ENCODE results near the gene TTC34. TPM values are rescaled to one million over a fixed set of nuclear protein-coding genes. Genes with fewer than 3 reads are reported as not detected.
"Not testable (repeated sequence)": the region's sequence is repeated elsewhere in the genome, so short reads cannot be mapped to it uniquely, and the experiment has no call there.

The TTC34 gene
- polyA plus RNA-seq, 3 donors, result 0.03 to 1.00 TPM; not detected in 1

DNA sequence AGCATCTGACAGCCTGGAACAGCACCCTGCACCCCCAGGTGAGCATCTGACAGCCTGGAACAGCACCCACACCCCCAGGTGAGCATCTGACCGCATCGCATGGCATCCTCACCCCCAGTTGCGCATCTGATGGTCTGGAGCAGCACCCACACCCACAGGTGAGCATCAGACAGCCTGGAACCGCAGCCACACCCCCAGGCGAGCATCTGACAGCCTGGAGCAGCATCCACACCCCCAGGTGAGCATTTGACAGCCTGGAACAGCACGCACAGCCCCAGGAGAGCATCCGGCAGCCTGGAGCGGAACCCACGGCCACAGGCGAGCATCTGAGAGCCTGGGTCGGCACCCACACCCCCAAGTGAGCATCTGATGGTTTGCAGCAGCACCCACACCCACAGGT, 118.6 kb downstream of the TTC34 start:
- H3K36me3 Mint-ChIP-seq; H3K27me3 ChIP-seq (ENCODE audit: control insufficient read depth in 2 of 2, insufficient read depth in 2 of 2, low read length in 2 of 2); H3K4me1 Mint-ChIP-seq; H3K9me3 ChIP-seq (replicated peaks in 1 of 2; ENCODE audit: control insufficient read depth in 1 of 2, insufficient read depth in 1 of 2, low read length in 2 of 2); DNase-seq; H3K4me3 Mint-ChIP-seq; H3K36me3 ChIP-seq (replicated peaks in 1 of 2; ENCODE audit: control insufficient read depth in 1 of 2, insufficient read depth in 2 of 2, low read length in 2 of 2); H3K4me1 ChIP-seq (ENCODE audit: control insufficient read depth in 1 of 2, insufficient read depth in 2 of 2, low read length in 2 of 2); intact Hi-C loops (cut with micrococcal nuclease); H3K4me3 ChIP-seq (replicated peaks in 1 of 3; ENCODE audit: low read depth in 2 of 3, low read length in 3 of 3); H3K4me2 ChIP-seq (replicated peaks; ENCODE audit: extremely low read depth, low read length, poor library complexity, severe bottlenecking); H4K20me1 ChIP-seq (ENCODE audit: insufficient read depth, low read length); H2AFZ ChIP-seq (ENCODE audit: insufficient read depth, low read depth, low read length, poor library complexity, severe bottlenecking); H3K27me3 Mint-ChIP-seq (ENCODE audit: low read depth in 3 of 3); H3K27ac ChIP-seq (ENCODE audit: low read depth in 1 of 2, low read length in 2 of 2); H3K9ac ChIP-seq (ENCODE audit: insufficient read depth, low read length, poor library complexity, severe bottlenecking); H3K27ac Mint-ChIP-seq; H3K9me3 Mint-ChIP-seq; H3K79me2 ChIP-seq (ENCODE audit: insufficient read depth, low read length): not testable (repeated sequence)
- no CpG with 5 or more reads among the region's 11 CpGs for WGBS (ENCODE audit: insufficient coverage)

DNA sequence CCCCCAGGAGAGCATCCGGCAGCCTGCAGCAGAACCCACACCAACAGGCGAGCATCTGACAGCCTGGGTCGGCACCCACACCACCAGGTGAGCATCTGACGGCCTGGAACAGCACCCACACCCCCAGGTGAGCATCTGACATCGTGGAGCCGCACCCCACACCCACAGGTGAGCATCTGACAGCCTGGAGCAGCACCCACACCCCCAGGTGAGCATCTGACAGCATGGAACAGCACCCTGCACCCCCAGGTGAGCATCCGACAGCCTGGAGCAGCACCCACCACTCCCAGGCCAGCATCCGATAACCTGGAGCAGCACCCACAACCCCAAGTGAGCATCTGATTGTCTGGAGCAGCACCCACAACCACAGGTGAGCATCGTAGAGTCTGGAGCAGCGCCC, 124.8 kb downstream of the TTC34 start:
- H3K36me3 ChIP-seq (replicated peaks in 1 of 2; ENCODE audit: control insufficient read depth in 1 of 2, insufficient read depth in 2 of 2, low read length in 2 of 2); H3K4me1 ChIP-seq (ENCODE audit: control insufficient read depth in 1 of 2, insufficient read depth in 2 of 2, low read length in 2 of 2); H3K4me3 ChIP-seq (replicated peaks in 1 of 3; ENCODE audit: low read depth in 2 of 3, low read length in 3 of 3); intact Hi-C loops (cut with micrococcal nuclease); H3K27ac Mint-ChIP-seq; H3K4me2 ChIP-seq (replicated peaks; ENCODE audit: extremely low read depth, low read length, poor library complexity, severe bottlenecking); H4K20me1 ChIP-seq (ENCODE audit: insufficient read depth, low read length); H3K9me3 ChIP-seq (replicated peaks in 1 of 2; ENCODE audit: control insufficient read depth in 1 of 2, insufficient read depth in 1 of 2, low read length in 2 of 2); H3K4me3 Mint-ChIP-seq; H3K9me3 Mint-ChIP-seq; H3K27ac ChIP-seq (ENCODE audit: low read depth in 1 of 2, low read length in 2 of 2); H3K36me3 Mint-ChIP-seq; H3K27me3 Mint-ChIP-seq (ENCODE audit: low read depth in 3 of 3); H3K27me3 ChIP-seq (ENCODE audit: control insufficient read depth in 2 of 2, insufficient read depth in 2 of 2, low read length in 2 of 2); DNase-seq; H3K9ac ChIP-seq (ENCODE audit: insufficient read depth, low read length, poor library complexity, severe bottlenecking); H2AFZ ChIP-seq (ENCODE audit: insufficient read depth, low read depth, low read length, poor library complexity, severe bottlenecking); H3K4me1 Mint-ChIP-seq; H3K79me2 ChIP-seq (ENCODE audit: insufficient read depth, low read length): not testable (repeated sequence)
- WGBS (ENCODE audit: insufficient coverage), result no CpG with 5 or more reads among the region's 10 CpGs

DNA sequence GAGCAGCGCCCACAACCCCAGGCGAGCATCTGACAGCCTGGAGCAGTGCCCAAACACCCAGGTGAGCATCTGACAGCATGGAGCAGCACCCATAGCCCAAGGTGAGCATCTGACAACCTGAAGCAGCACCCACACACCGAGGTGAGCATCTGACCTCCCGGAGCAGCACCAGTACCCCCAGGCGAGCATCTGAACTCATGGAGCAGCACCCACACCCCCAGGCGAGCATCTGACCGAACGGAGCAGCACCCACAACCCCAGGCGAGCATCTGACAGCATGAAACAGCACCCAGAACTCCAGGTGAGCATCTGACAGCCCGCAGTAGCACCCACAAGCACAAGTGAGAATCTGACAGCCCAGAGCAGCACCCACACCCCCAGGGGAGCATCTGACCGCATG, 129.8 kb downstream of the TTC34 start:
- WGBS (ENCODE audit: insufficient coverage), result 45% methylated on average over 2 of the region's 11 CpGs
- H3K4me1 Mint-ChIP-seq; H3K79me2 ChIP-seq (ENCODE audit: insufficient read depth, low read length); H3K27ac Mint-ChIP-seq; H2AFZ ChIP-seq (ENCODE audit: insufficient read depth, low read depth, low read length, poor library complexity, severe bottlenecking); H4K20me1 ChIP-seq (ENCODE audit: insufficient read depth, low read length); intact Hi-C loops (cut with micrococcal nuclease); H3K4me1 ChIP-seq (ENCODE audit: control insufficient read depth in 1 of 2, insufficient read depth in 2 of 2, low read length in 2 of 2); H3K4me2 ChIP-seq (replicated peaks; ENCODE audit: extremely low read depth, low read length, poor library complexity, severe bottlenecking); H3K36me3 Mint-ChIP-seq; H3K9me3 ChIP-seq (replicated peaks in 1 of 2; ENCODE audit: control insufficient read depth in 1 of 2, insufficient read depth in 1 of 2, low read length in 2 of 2); H3K27me3 Mint-ChIP-seq (ENCODE audit: low read depth in 3 of 3); H3K27me3 ChIP-seq (ENCODE audit: control insufficient read depth in 2 of 2, insufficient read depth in 2 of 2, low read length in 2 of 2); DNase-seq; H3K9ac ChIP-seq (ENCODE audit: insufficient read depth, low read length, poor library complexity, severe bottlenecking); H3K9me3 Mint-ChIP-seq; H3K36me3 ChIP-seq (replicated peaks in 1 of 2; ENCODE audit: control insufficient read depth in 1 of 2, insufficient read depth in 2 of 2, low read length in 2 of 2); H3K4me3 ChIP-seq (replicated peaks in 1 of 3; ENCODE audit: low read depth in 2 of 3, low read length in 3 of 3); H3K27ac ChIP-seq (ENCODE audit: low read depth in 1 of 2, low read length in 2 of 2); H3K4me3 Mint-ChIP-seq: not testable (repeated sequence)

DNA sequence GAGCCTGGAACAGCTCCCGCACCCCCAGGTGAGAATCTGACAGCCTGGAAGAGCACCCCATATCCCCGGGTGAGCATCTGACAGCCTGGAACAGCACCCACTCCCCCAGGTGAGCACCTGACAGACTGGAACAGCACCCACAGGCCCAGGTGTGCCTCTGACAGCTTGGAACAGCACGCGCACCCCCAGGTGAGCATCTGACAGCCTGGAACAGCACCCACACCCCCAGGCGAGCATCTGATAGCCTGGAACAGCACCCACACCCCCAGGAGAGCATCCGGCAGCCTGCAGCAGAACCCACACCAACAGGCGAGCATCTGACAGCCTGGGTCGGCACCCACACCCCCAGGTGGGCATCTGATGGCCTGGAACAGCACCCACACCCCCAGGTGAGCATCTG, 141.7 kb downstream of the TTC34 start:
- H2AFZ ChIP-seq (ENCODE audit: insufficient read depth, low read depth, low read length, poor library complexity, severe bottlenecking); H3K36me3 ChIP-seq (replicated peaks in 1 of 2; ENCODE audit: control insufficient read depth in 1 of 2, insufficient read depth in 2 of 2, low read length in 2 of 2); H3K4me1 Mint-ChIP-seq; H3K27me3 ChIP-seq (ENCODE audit: control insufficient read depth in 2 of 2, insufficient read depth in 2 of 2, low read length in 2 of 2); H3K9ac ChIP-seq (ENCODE audit: insufficient read depth, low read length, poor library complexity, severe bottlenecking); H3K36me3 Mint-ChIP-seq; H3K27ac ChIP-seq (ENCODE audit: low read depth in 1 of 2, low read length in 2 of 2); H3K4me1 ChIP-seq (ENCODE audit: control insufficient read depth in 1 of 2, insufficient read depth in 2 of 2, low read length in 2 of 2); H3K27ac Mint-ChIP-seq; DNase-seq; H3K4me2 ChIP-seq (replicated peaks; ENCODE audit: extremely low read depth, low read length, poor library complexity, severe bottlenecking); H3K4me3 ChIP-seq (replicated peaks in 1 of 3; ENCODE audit: low read depth in 2 of 3, low read length in 3 of 3); H3K27me3 Mint-ChIP-seq (ENCODE audit: low read depth in 3 of 3); intact Hi-C loops (cut with micrococcal nuclease); H3K79me2 ChIP-seq (ENCODE audit: insufficient read depth, low read length); H4K20me1 ChIP-seq (ENCODE audit: insufficient read depth, low read length); H3K4me3 Mint-ChIP-seq; H3K9me3 ChIP-seq (replicated peaks in 1 of 2; ENCODE audit: control insufficient read depth in 1 of 2, insufficient read depth in 1 of 2, low read length in 2 of 2): not testable (repeated sequence)
- WGBS (ENCODE audit: insufficient coverage), result 51% methylated on average over 2 of the region's 8 CpGs
- H3K9me3 Mint-ChIP-seq, result peaks cover 0 to 10% (median 0%) of the 10 kb centered on the region in 7 donors
